HG03175 (cell line): Measurements from ENCODE around the gene ALG6.

ENCODE experiments used
- ATAC-seq: cut with Tn5 transposase; IDR thresholded peaks from one replicate; pipeline ENCODE4 v1.9.1; 2021; ENCODE audit warnings: mild to moderate bottlenecking, moderate library complexity; ENCODE audit not compliant: unreplicated experiment

ALG6 gene

GRCh38 chr1:63367215-63368103 lies at the start of gene ALG6:
ALG6 (plus strand) TSS chr1:63367627; CDS start chr1:63370978, 3,351 bp downstream.
- peak; percentile 91 for ATAC-seq

- no peak for ATAC-seq
Observed at GRCh38 chr1:63317817-63318152, 49.6 kb upstream of the ALG6 start.

GRCh38 chr1:63318201-63318979 lies 49.0 kb upstream of the ALG6 start:
- no peak for ATAC-seq

- no peak for ATAC-seq
Observed at GRCh38 chr1:63319046-63320021, 48.1 kb upstream of the ALG6 start.

- no peak for ATAC-seq
Observed at GRCh38 chr1:63320022-63320721, 47.3 kb upstream of the ALG6 start.

- no peak for ATAC-seq
Observed at GRCh38 chr1:63321066-63321784, 46.2 kb upstream of the ALG6 start.

GRCh38 chr1:63321785-63322113 lies 45.7 kb upstream of the ALG6 start:
- no peak for ATAC-seq

GRCh38 chr1:63322114-63322943 lies 45.1 kb upstream of the ALG6 start, which contains the start of gene FOXD3:
FOXD3 (plus strand) TSS chr1:63322567; CDS start chr1:63323059, 492 bp downstream.
- ATAC-seq: peak; percentile 36

GRCh38 chr1:63322944-63323864 lies 44.2 kb upstream of the ALG6 start:
- ATAC-seq: no peak

- ATAC-seq: no peak
Observed at GRCh38 chr1:63323865-63324778, 43.3 kb upstream of the ALG6 start.

GRCh38 chr1:63324779-63325119 lies 42.7 kb upstream of the ALG6 start:
- ATAC-seq: no peak

- ATAC-seq: no peak
Observed at GRCh38 chr1:63325279-63325985, 42.0 kb upstream of the ALG6 start.

GRCh38 chr1:63326106-63326472 lies 41.3 kb upstream of the ALG6 start:
- ATAC-seq: no peak

- no peak for ATAC-seq
Observed at GRCh38 chr1:63326473-63327380, 40.7 kb upstream of the ALG6 start.

GRCh38 chr1:63327417-63328054 lies 39.9 kb upstream of the ALG6 start:
- ATAC-seq: peak; percentile 57
